ENCODE data around the gene MTMR3. TPM values are rescaled to one million over a fixed set of nuclear protein-coding genes. Genes with fewer than 3 reads are reported as not detected.

MTMR3 gene
- polyA plus RNA-seq, 2 of the 4 experiments (the other 2 are of a cell fraction): 7.4 to 18.8 TPM

- Histone ChIP-seq H3K4me2 (no peak overlapping the region), H3K4me1 (no peaks in the 10 kb centered on the region), H3K4me3 (no peak overlapping the region), H3K27ac (no peak overlapping the region), H3K9me3 (no peaks in the 10 kb centered on the region)
- ATAC-seq: no peak
- no peak for TF ChIP-seq FOSB (CRISPR knock-in tag; IDR thresholded peaks at IDR 0.05)
- no peak for TF ChIP-seq MYC (IDR thresholded peaks at IDR 0.05; ENCODE audit: borderline replicate concordance, low read length)
- TF ChIP-seq MAZ (IDR thresholded peaks at IDR 0.05; ENCODE audit: borderline replicate concordance, low read depth, low read length): no peak
- TF ChIP-seq, protein P1, sequence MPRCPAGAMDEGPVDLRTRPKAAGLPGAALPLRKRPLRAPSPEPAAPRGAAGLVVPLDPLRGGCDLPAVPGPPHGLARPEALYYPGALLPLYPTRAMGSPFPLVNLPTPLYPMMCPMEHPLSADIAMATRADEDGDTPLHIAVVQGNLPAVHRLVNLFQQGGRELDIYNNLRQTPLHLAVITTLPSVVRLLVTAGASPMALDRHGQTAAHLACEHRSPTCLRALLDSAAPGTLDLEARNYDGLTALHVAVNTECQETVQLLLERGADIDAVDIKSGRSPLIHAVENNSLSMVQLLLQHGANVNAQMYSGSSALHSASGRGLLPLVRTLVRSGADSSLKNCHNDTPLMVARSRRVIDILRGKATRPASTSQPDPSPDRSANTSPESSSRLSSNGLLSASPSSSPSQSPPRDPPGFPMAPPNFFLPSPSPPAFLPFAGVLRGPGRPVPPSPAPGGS (IDR thresholded peaks at IDR 0.05): no peak
- POLR2A ChIA-PET: interaction anchor here (0.6 kb wide), 1 partner anchor 27 kb away, joined by 3 read pairs; no protein-coding TSS in a partner anchor
- DNase-seq (ENCODE audit: low read depth in 1 of 2, low spot score in 1 of 2): no peak
- no peak for FAIRE-seq
- WGBS (ENCODE audit: missing lambda C conversion rate): 98% methylated on average over 5 of the region's 6 CpGs
- CTCF ChIA-PET: interaction anchor here (0.9 to 1.2 kb wide), 2 partner anchors 9 to 23 kb away, joined by 3 to 5 read pairs; no protein-coding TSS in a partner anchor
Observed at GRCh38 chr22:30028731-30029130, 145.8 kb downstream of the MTMR3 start.

- ATAC-seq: no peak
- Histone ChIP-seq H3K27ac (no peak overlapping the region), H3K9me3 (no peaks in the 10 kb centered on the region), H3K4me1 (no peaks in the 10 kb centered on the region), H3K4me2 (no peak overlapping the region), H3K4me3 (no peak overlapping the region)
- FAIRE-seq: no peak
- no peak for DNase-seq (ENCODE audit: low read depth in 1 of 2, low spot score in 1 of 2)
- TF ChIP-seq SREBF2 (IDR thresholded peaks at IDR 0.05): no peak
- CTCF ChIA-PET: interaction anchor here (1.2 kb wide), 1 partner anchor 24 kb away, joined by 5 read pairs; no protein-coding TSS in a partner anchor
- POLR2A ChIA-PET: no interaction called here
Observed at GRCh38 chr22:30029512-30029911, 146.5 kb downstream of the MTMR3 start.

- POLR2A ChIA-PET: no interaction called here
- TF ChIP-seq, protein P2, sequence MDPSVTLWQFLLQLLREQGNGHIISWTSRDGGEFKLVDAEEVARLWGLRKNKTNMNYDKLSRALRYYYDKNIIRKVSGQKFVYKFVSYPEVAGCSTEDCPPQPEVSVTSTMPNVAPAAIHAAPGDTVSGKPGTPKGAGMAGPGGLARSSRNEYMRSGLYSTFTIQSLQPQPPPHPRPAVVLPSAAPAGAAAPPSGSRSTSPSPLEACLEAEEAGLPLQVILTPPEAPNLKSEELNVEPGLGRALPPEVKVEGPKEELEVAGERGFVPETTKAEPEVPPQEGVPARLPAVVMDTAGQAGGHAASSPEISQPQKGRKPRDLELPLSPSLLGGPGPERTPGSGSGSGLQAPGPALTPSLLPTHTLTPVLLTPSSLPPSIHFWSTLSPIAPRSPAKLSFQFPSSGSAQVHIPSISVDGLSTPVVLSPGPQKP (IDR thresholded peaks at IDR 0.05; ENCODE audit: low read depth, low read length): no peak
- no peak for TF ChIP-seq ATOH8 (CRISPR knock-in tag; IDR thresholded peaks at IDR 0.05; ENCODE audit: low read depth)
- TF ChIP-seq ZC3H11A (IDR thresholded peaks at IDR 0.05): no peak
- TF ChIP-seq MAFK (IDR thresholded peaks at IDR 0.05; ENCODE audit: partially characterized antibody): no peak
- TF ChIP-seq, protein P3, sequence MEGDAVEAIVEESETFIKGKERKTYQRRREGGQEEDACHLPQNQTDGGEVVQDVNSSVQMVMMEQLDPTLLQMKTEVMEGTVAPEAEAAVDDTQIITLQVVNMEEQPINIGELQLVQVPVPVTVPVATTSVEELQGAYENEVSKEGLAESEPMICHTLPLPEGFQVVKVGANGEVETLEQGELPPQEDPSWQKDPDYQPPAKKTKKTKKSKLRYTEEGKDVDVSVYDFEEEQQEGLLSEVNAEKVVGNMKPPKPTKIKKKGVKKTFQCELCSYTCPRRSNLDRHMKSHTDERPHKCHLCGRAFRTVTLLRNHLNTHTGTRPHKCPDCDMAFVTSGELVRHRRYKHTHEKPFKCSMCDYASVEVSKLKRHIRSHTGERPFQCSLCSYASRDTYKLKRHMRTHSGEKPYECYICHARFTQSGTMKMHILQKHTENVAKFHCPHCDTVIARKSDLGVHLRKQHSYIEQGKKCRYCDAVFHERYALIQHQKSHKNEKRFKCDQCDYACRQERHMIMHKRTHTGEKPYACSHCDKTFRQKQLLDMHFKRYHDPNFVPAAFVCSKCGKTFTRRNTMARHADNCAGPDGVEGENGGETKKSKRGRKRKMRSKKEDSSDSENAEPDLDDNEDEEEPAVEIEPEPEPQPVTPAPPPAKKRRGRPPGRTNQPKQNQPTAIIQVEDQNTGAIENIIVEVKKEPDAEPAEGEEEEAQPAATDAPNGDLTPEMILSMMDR (IDR thresholded peaks at IDR 0.05): no peak
- TF ChIP-seq CBX2 (IDR thresholded peaks at IDR 0.05; ENCODE audit: borderline replicate concordance, low read depth): no peak
- no peak for TF ChIP-seq TP53 (CRISPR knock-in tag; IDR thresholded peaks at IDR 0.05)
- TF ChIP-seq MYC (IDR thresholded peaks at IDR 0.05; ENCODE audit: borderline replicate concordance, low read length): no peak
- TF ChIP-seq, protein P1 (IDR thresholded peaks at IDR 0.05): no peak
- no peak for TF ChIP-seq CHD2 (IDR thresholded peaks at IDR 0.05; ENCODE audit: low read length, partially characterized antibody)
- no peak for TF ChIP-seq GATA3 (IDR thresholded peaks at IDR 0.05; ENCODE audit: borderline replicate concordance)
- no peak for TF ChIP-seq FOXS1 (CRISPR knock-in tag; IDR thresholded peaks at IDR 0.05)
- no peak overlapping the region for H3K4me2 ChIP-seq
- H3K4me1 ChIP-seq: no peaks in the 10 kb centered on the region
- H3K4me3 ChIP-seq: no peak overlapping the region
- ATAC-seq (no peak), FAIRE-seq (no peak), DNase-seq (ENCODE audit: low read depth in 1 of 2, low spot score in 1 of 2) (no peak)
- WGBS (ENCODE audit: missing lambda C conversion rate): 65% methylated on average over 3 of the region's 5 CpGs
- H3K9me3 ChIP-seq: no peaks in the 10 kb centered on the region
- H3K27ac ChIP-seq: no peak overlapping the region
- CTCF ChIA-PET: interaction anchor here (1.2 kb wide), 2 partner anchors 58 to 303 kb away, joined by 3 to 4 read pairs; no protein-coding TSS in a partner anchor
Observed at GRCh38 chr22:30030329-30030728, 147.4 kb downstream of the MTMR3 start.

Measured in A549 (cell line).